ENCODE results near the gene MICA. TPM values are rescaled to one million over a fixed set of nuclear protein-coding genes. Genes with fewer than 3 reads are reported as not detected.
"Not testable (repeated sequence)": the region's sequence is repeated elsewhere in the genome, so short reads cannot be mapped to it uniquely, and the experiment has no call there.

MICA gene
- polyA plus RNA-seq, 2 of the 4 experiments (the other 2 are of a cell fraction), result 20.5 to 22.8 TPM

GRCh38 chr6:31386099-31386498, 17.3 kb upstream of the MICA start:
- POLR2A ChIA-PET, result no interaction called here
- no peak overlapping the region for H3K27ac ChIP-seq
- H3K4me3 ChIP-seq, result no peak overlapping the region
- CTCF ChIA-PET, result interaction anchor here (0.7 kb wide), 1 partner anchor 19 kb away, joined by 3 read pairs; no protein-coding TSS in a partner anchor
- DNase-seq (ENCODE audit: low read depth in 1 of 2, low spot score in 1 of 2) (no peak), ATAC-seq (no peak), FAIRE-seq (no peak)
- H3K4me1 ChIP-seq, result no peaks in the 10 kb centered on the region
- H3K9me3 ChIP-seq, result no peaks in the 10 kb centered on the region
- H3K4me2 ChIP-seq, result no peak overlapping the region
- TF ChIP-seq ATOH8 (CRISPR knock-in tag; IDR thresholded peaks at IDR 0.05; ENCODE audit: low read depth) (no peak), ZSCAN20 (CRISPR knock-in tag; IDR thresholded peaks at IDR 0.05) (no peak), MAZ (IDR thresholded peaks at IDR 0.05; ENCODE audit: borderline replicate concordance, low read depth, low read length) (no peak), BCL3 (IDR thresholded peaks at IDR 0.05) (no peak), TFCP2L1 (CRISPR knock-in tag; IDR thresholded peaks at IDR 0.05) (no peak), REST (IDR thresholded peaks at IDR 0.05) (no peak), RCOR1 (IDR thresholded peaks at IDR 0.05; ENCODE audit: low read depth, low read length) (no peak), JUNB (IDR thresholded peaks at IDR 0.05) (no peak), SREBF2 (IDR thresholded peaks at IDR 0.05) (no peak), USF2 (IDR thresholded peaks at IDR 0.05) (no peak), ZC3H11A (IDR thresholded peaks at IDR 0.05) (no peak), ZFP36 (IDR thresholded peaks at IDR 0.05; ENCODE audit: borderline replicate concordance, partially characterized antibody) (no peak), CBX8 (IDR thresholded peaks at IDR 0.05) (no peak), HOXB5 (CRISPR knock-in tag; IDR thresholded peaks at IDR 0.05) (no peak), HES2 (IDR thresholded peaks at IDR 0.05) (no peak), BHLHE40 (IDR thresholded peaks at IDR 0.05; ENCODE audit: low read depth, low read length) (no peak), NFE2L2 (conservative IDR thresholded peaks at IDR 0.05; ENCODE audit: low read length) (no peak), RARB (CRISPR knock-in tag; IDR thresholded peaks at IDR 0.05) (no peak), RAD21 (conservative IDR thresholded peaks at IDR 0.05 in 1 of 2, IDR thresholded peaks at IDR 0.05 in 1 of 2) (no peak)
- 37% methylated on average over 3 of the region's 3 CpGs for WGBS (ENCODE audit: missing lambda C conversion rate)

- Histone ChIP-seq H3K4me3 (no peak overlapping the region), H3K4me2 (no peak overlapping the region), H3K27ac (no peak overlapping the region), H3K9me3 (no peaks in the 10 kb centered on the region), H3K4me1 (no peaks in the 10 kb centered on the region)
- ChIA-PET CTCF (no interaction called here), POLR2A (interaction anchor here (0.6 kb wide), 1 partner anchor 181 kb away, joined by 9 read pairs; no protein-coding TSS in a partner anchor)
- FAIRE-seq (no peak), ATAC-seq (no peak; a peak in 1 of 6 replicates), DNase-seq (ENCODE audit: low read depth in 1 of 2, low spot score in 1 of 2) (no peak)
- no peak for TF ChIP-seq HOXB13 (CRISPR knock-in tag; IDR thresholded peaks at IDR 0.05; ENCODE audit: low read depth)
- no peak for TF ChIP-seq HMGXB4 (CRISPR knock-in tag; IDR thresholded peaks at IDR 0.05; ENCODE audit: borderline replicate concordance)
- TF ChIP-seq NFE2L2 (conservative IDR thresholded peaks at IDR 0.05; ENCODE audit: low read length), result no peak
- no peak for TF ChIP-seq NPAS2 (CRISPR knock-in tag; IDR thresholded peaks at IDR 0.05; ENCODE audit: borderline replicate concordance)
- WGBS (ENCODE audit: missing lambda C conversion rate), result 31% methylated on average over 1 of the region's 1 CpG
Measured at GRCh38 chr6:31386977-31387376, 16.4 kb upstream of the MICA start.

GRCh38 chr6:31388916-31389801, 14.2 kb upstream of the MICA start:
- H3K27ac ChIP-seq; H3K4me3 ChIP-seq; H3K9me3 ChIP-seq; H3K4me2 ChIP-seq; FAIRE-seq; CTCF ChIA-PET; POLR2A ChIA-PET; H3K4me1 ChIP-seq; DNase-seq (ENCODE audit: low read depth in 1 of 2, low spot score in 1 of 2): not testable (repeated sequence)
- WGBS (ENCODE audit: missing lambda C conversion rate), result 44% methylated on average over 5 of the region's 13 CpGs
- peak; percentile 60 to 81; a peak in 4 of 6 replicates for ATAC-seq

GRCh38 chr6:31389802-31390132, 13.6 kb upstream of the MICA start:
- ATAC-seq; H3K27ac ChIP-seq; FAIRE-seq; CTCF ChIA-PET; H3K4me1 ChIP-seq; H3K4me2 ChIP-seq; H3K4me3 ChIP-seq; H3K9me3 ChIP-seq; DNase-seq (ENCODE audit: low read depth in 1 of 2, low spot score in 1 of 2); POLR2A ChIA-PET: not testable (repeated sequence)
